Epidermal melanocyte (primary cell): ENCODE results near the gene DGKB.

Experiments used
- DNase-seq: peaks from one replicate; pipeline ENCODE4 v3.0.0; 2011; ENCODE audit warnings: low spot score; ENCODE audit not compliant: insufficient read length

Gene DGKB

DNA sequence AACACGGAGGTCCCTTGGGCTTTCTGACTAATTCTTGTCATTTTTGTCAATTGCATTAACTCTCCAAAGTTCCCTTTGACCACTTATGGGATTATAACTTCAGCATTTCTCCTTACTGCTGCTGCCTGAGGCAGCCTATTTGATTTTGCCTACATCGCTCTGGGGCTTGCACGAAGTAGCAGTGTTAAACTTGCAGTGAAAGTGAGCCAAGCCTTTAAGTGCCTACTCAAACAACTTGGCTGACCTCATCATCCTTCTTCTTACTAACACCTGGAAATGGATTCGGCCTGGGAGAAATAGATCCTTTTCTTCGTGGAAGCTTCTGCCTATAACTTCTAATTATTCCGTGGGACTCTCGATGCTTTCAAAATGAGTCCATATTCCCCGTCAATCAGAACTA, 76.6 kb downstream of the DGKB start:
- no peak for DNase-seq

DNA sequence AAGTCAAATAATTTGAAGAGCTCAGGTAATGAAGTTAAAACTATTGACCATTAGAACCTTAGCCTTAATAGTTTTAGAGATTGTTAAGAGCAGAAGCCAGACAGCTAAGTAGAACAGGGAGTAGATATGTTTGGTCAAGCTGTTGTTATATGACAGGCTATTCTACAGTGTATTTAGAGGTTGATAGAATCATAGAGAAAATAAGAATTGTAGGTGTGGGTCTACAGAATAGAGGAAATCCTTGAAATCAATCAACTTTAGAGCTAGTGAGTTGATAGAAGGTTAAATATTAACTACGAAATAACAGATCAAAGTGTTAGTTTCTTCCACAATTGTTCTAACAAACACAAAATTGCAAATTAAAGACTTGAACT, 80.1 kb downstream of the DGKB start:
- DNase-seq = no peak

DNA sequence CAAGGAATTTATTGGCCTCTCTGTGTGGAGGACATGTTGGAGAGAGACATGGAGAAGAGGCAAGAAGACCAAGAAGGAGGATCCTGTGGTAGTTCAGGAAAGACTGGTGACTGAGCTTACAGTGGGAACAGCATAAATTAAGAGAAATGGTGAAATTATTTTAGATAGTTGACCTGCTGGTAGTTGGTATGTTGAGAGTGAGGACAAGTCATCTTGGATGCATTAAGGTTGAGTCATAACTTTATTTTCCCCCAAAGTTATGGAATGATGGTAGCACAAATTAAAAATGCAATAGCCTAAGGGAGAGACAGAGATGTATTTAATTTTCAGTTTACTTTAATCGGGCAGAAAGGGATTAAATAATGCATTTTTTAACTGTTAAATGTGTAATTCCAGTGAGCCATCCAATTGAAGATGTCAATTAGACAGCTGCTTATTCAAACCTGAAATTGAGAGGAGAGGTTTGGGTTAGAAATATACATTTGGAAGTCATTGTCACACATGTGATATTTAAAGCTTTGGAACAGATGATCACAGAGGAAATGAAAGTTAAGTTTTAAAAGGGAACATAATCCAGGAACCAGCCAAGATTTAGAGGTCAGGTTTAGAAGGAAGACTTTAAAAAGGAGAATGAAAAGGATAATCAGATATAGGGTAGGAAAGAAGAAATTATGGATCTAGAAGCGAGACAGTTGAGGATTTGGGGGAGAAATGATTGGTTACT, 80.6 kb downstream of the DGKB start:
- no peak for DNase-seq

DNA sequence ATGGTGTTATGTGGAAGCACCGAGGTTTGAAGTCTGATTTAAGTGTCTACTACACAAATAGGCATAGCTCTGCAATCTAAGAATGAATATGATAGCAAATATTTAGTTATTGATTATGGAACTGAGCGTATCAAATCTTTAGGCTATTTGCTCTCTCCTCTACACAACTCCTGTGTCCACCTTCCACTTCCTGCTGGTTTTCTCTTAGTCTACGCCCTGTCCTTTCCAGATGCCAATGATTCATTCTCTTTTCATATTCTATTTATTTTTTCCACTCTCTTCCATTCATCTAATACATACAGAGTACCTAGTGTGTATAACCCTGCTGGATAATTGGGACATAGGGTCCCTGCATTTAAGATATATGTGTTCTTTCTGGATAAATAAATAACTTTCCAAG, 83.7 kb downstream of the DGKB start:
- DNase-seq = no peak

GRCh38 chr7:14817829-14818614, 84.5 kb downstream of the DGKB start:
- no peak for DNase-seq

GRCh38 chr7:14807507-14807906, 95.0 kb downstream of the DGKB start:
- no peak for DNase-seq

- peak; percentile 53 for DNase-seq
Measured at GRCh38 chr7:14806891-14807290, 95.7 kb downstream of the DGKB start.

DNA sequence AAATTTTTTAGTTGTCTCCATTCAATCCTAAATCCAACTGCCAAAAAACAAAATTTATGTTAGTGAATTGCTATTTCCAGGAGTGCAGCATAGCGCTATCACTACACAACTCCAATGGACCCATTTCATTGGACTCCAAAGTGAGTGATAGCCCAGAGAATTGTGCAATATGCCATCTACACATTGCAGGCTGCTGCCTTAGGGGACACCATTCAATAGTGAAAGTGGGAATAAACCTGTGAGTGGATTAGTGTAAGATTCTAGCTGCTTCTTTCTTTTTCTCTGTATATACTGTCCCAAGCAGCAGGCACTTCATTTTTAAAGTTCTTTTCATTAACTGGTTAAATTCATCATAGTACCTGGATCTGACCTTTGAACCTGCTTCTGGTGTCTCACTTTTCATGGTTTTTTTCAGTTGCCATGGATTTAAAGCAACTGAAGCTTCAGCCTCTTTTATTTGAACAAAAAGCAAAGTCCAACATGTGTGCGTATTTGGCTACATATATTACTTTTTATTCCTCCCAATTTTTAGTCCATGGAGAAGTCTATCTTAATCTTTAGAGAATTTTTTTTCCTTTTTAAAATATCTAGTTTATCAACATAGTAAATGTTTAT, 97.3 kb downstream of the DGKB start:
- no peak for DNase-seq

GRCh38 chr7:14800664-14801063, 101.9 kb downstream of the DGKB start:
- DNase-seq = no peak

DNA sequence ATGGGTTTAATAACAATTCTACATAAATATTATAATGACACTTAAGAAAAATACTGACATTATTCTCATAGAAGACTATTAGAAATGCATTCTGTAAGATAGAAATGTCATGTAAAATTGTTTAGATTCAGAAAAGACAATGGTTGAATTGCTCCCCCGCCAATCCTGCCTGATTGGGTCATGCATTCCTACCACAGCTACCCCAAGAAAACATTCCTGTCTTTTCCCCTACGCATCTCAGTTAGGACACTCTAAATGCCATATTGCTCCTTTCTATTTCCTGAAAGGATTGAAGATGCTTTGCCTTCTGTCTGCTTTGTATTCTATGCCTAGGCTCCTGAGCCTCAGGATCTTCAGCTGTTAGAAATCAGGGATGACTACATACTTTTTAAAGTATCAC, 109.4 kb downstream of the DGKB start:
- no peak for DNase-seq

GRCh38 chr7:14787551-14787950, 115.0 kb downstream of the DGKB start:
- no peak for DNase-seq

DNA sequence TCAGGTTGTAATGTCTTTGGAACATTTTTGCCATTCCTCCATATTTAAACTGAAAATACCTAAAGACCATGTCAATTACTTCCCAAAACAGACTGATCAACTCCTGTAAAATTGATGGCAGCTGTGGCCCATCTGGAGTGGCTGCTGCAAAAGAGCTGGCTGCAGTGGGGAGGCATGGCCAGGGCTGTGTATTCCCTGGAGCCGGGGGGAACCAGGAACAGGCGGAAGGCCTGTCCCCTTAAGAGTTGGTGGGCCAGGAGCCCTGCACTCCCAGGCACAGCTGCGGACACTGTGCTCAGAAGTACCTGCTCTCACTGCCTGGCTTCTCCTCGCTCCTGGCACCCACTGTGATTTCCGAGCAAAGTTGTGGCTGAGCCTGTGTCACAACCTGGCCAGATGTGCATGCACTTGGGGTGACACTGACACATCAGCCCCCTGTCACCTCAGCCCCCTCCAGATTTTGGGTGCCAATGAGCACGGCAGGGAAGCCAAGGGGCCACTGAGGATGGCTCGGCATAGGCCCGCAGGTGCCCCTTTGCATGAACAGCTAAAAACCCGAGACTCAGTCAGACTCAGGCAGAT, 116.1 kb downstream of the DGKB start:
- DNase-seq = no peak

DNA sequence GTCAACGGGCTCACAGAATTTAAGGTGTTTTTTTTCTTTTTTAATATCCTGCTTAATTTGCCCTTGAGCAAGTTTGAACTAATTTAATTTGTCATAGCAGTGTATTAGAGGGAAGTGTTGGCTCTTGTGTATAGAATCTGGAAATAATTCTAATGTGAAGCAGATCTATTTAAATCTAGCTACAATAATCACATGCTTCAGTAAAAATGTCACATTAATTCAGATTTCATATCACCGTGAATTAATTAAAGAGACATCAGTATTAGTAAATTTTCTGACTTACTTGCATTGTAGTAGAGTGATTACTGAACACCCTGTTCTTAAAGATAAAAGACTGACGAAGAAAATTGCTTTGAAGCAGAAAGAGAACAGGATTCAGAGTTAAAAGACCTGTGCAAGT, 124.7 kb downstream of the DGKB start:
- DNase-seq = no peak

- no peak for DNase-seq
Measured at GRCh38 chr7:14776266-14776665, 126.3 kb downstream of the DGKB start.

GRCh38 chr7:14773729-14774271, 128.8 kb downstream of the DGKB start:
- DNase-seq = no peak

GRCh38 chr7:14770614-14771013, 131.9 kb downstream of the DGKB start:
- DNase-seq = no peak

GRCh38 chr7:14769261-14769660, 133.3 kb downstream of the DGKB start:
- no peak for DNase-seq

- DNase-seq = no peak
Measured at GRCh38 chr7:14767716-14768425, 134.7 kb downstream of the DGKB start.

- DNase-seq = no peak
Measured at GRCh38 chr7:14766747-14767146, 135.8 kb downstream of the DGKB start.

- DNase-seq = no peak
Measured at GRCh38 chr7:14765731-14766130, 136.8 kb downstream of the DGKB start.

DNA sequence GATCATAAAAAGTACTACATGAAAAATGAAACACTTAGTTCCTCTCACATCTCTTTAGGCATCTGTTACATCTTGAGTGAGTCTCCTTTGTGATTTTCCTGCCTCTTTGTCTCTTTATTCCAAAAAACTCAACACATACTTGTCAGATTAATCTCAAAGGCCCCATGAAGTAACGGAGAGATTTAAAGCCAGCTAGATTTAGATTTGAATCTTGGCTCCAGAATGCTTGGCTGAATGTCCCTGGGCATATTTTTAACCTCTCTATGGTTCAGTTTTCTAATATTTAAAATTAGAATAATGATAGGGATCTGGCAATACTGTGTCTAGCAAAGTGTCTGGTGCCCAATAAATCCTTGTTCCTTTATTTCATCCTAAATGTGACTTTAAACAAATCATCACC, 140.0 kb downstream of the DGKB start:
- no peak for DNase-seq
